Measurements from ENCODE around the gene PDCD2L.
A peak's percentile ranks its signal among the peaks of the same experiment; 100 is the strongest.
"Not testable (repeated sequence)": the region's sequence is repeated elsewhere in the genome, so short reads cannot be mapped to it uniquely, and the experiment has no call there.

Gene PDCD2L

GRCh38 chr19:34404109-34404909, at the start of gene PDCD2L:
PDCD2L (plus strand) TSS chr19:34404399; CDS start chr19:34404431, 32 bp downstream.
- peak; percentile 89 to 94 (median 92) for DNase-seq (ENCODE audit: low read depth in 4 of 4, low spot score in 1 of 4)

- no peak for DNase-seq (ENCODE audit: low read depth in 4 of 4, low spot score in 1 of 4)
These were observed 49.0 kb upstream of the PDCD2L start for GRCh38 chr19:34355201-34355600.

- DNase-seq (ENCODE audit: low read depth in 4 of 4, low spot score in 1 of 4) = no peak
These were observed 47.3 kb upstream of the PDCD2L start for GRCh38 chr19:34356875-34357274.

- no peak for DNase-seq (ENCODE audit: low read depth in 4 of 4, low spot score in 1 of 4)
These were observed 46.8 kb upstream of the PDCD2L start for GRCh38 chr19:34357431-34357830.

GRCh38 chr19:34359140-34359953, 44.9 kb upstream of the PDCD2L start:
- peak; percentile 85 to 99 (median 95) for DNase-seq (ENCODE audit: low read depth in 4 of 4, low spot score in 1 of 4)

GRCh38 chr19:34359954-34360315, 44.3 kb upstream of the PDCD2L start:
- no peak for DNase-seq (ENCODE audit: low read depth in 4 of 4, low spot score in 1 of 4)

GRCh38 chr19:34360354-34360909, 43.8 kb upstream of the PDCD2L start:
- no peak for DNase-seq (ENCODE audit: low read depth in 4 of 4, low spot score in 1 of 4)

GRCh38 chr19:34362679-34363069, 41.5 kb upstream of the PDCD2L start:
- DNase-seq (ENCODE audit: low read depth in 4 of 4, low spot score in 1 of 4) = no peak

GRCh38 chr19:34363094-34363493, 41.1 kb upstream of the PDCD2L start:
- DNase-seq (ENCODE audit: low read depth in 4 of 4, low spot score in 1 of 4) = no peak

- no peak for DNase-seq (ENCODE audit: low read depth in 4 of 4, low spot score in 1 of 4)
These were observed 40.3 kb upstream of the PDCD2L start for GRCh38 chr19:34363930-34364329.

GRCh38 chr19:34364462-34364829, 39.8 kb upstream of the PDCD2L start:
- DNase-seq (ENCODE audit: low read depth in 4 of 4, low spot score in 1 of 4) = no peak

- peak; percentile 57 to 69 (median 60) for DNase-seq (ENCODE audit: low read depth in 4 of 4, low spot score in 1 of 4)
These were observed 39.3 kb upstream of the PDCD2L start, which contains the start of gene GPI for GRCh38 chr19:34364830-34365462. GPI (plus strand) TSS chr19:34365196; CDS start chr19:34365267, 71 bp downstream.

- DNase-seq (ENCODE audit: low read depth in 4 of 4, low spot score in 1 of 4) = no peak
These were observed 38.5 kb upstream of the PDCD2L start for GRCh38 chr19:34365463-34366401.

- DNase-seq (ENCODE audit: low read depth in 4 of 4, low spot score in 1 of 4) = no peak
These were observed 37.2 kb upstream of the PDCD2L start for GRCh38 chr19:34366738-34367623.

- no peak for DNase-seq (ENCODE audit: low read depth in 4 of 4, low spot score in 1 of 4)
These were observed 36.6 kb upstream of the PDCD2L start for GRCh38 chr19:34367624-34367957.

- no peak for DNase-seq (ENCODE audit: low read depth in 4 of 4, low spot score in 1 of 4)
These were observed 35.9 kb upstream of the PDCD2L start for GRCh38 chr19:34368338-34368737.

- DNase-seq (ENCODE audit: low read depth in 4 of 4, low spot score in 1 of 4) = not testable (repeated sequence)
These were observed 35.0 kb upstream of the PDCD2L start for GRCh38 chr19:34369166-34369565.

- DNase-seq (ENCODE audit: low read depth in 4 of 4, low spot score in 1 of 4) = no peak
These were observed 34.1 kb upstream of the PDCD2L start for GRCh38 chr19:34370117-34370516.

GRCh38 chr19:34370983-34371382, 33.2 kb upstream of the PDCD2L start:
- no peak for DNase-seq (ENCODE audit: low read depth in 4 of 4, low spot score in 1 of 4)

All from stimulated activated CD4-positive, alpha-beta T cell treated with anti-CD3 and anti-CD28 coated beads, Interleukin-1b, Interleukin-23, amount 100 ng/mL, for 24 hours (primary cell).